Loucy (cell line): ENCODE data around the gene CCL17.

Experiments
- H2AFZ ChIP-seq: fragments of 200-600 bp; sonication (generic); 2 replicates; pipeline ENCODE4 v1.6.0; 2016; ENCODE audit warnings: antibody characterized with exemption, mild to moderate bottlenecking, low read length, moderate library complexity
- H3F3A ChIP-seq: fragments of 200-600 bp; 2 replicates; pipeline ENCODE4 v1.6.0; 2016; ENCODE audit warnings: antibody characterized with exemption, low read depth, mild to moderate bottlenecking
- H3K27me3 ChIP-seq: fragments of 200-600 bp; sonication (generic); 2 replicates; pipeline ENCODE4 v1.6.1; 2014; ENCODE audit warnings: low read length, mild to moderate bottlenecking; ENCODE audit not compliant: insufficient read depth, poor library complexity, severe bottlenecking
- H3K36me3 ChIP-seq: fragments of 200-600 bp; sonication (generic); 2 replicates; pipeline ENCODE4 v1.6.1; 2016; ENCODE audit warnings: low read length; ENCODE audit not compliant: insufficient read depth
- H3K4me1 ChIP-seq: fragments of 200-600 bp; sonication (generic); 2 replicates; pipeline ENCODE4 v1.5.1; 2014; ENCODE audit warnings: low read length, mild to moderate bottlenecking; ENCODE audit not compliant: insufficient read depth, poor library complexity, severe bottlenecking
- H3K4me2 ChIP-seq: fragments of 200-600 bp; sonication (generic); 2 replicates; pipeline ENCODE4 v1.6.0; 2014; ENCODE audit warnings: antibody characterized with exemption, low read length, low read depth, mild to moderate bottlenecking; ENCODE audit not compliant: poor library complexity, severe bottlenecking
- H3K4me3 ChIP-seq: fragments of 200-600 bp; sonication (generic); 2 replicates; pipeline ENCODE4 v1.5.1; 2014; ENCODE audit warnings: low read length, mild to moderate bottlenecking, mixed read lengths; ENCODE audit not compliant: poor library complexity, severe bottlenecking
- H3K79me2 ChIP-seq: fragments of 200-600 bp; sonication (generic); 2 replicates; pipeline ENCODE4 v1.6.1; 2014; ENCODE audit warnings: low read length; ENCODE audit not compliant: insufficient read depth
- H3K9ac ChIP-seq: fragments of 200-600 bp; sonication (generic); 2 replicates; pipeline ENCODE4 v1.6.0; 2014; ENCODE audit warnings: mild to moderate bottlenecking, low read depth, low read length, moderate library complexity; ENCODE audit not compliant: poor library complexity, severe bottlenecking
- H3K9me2 ChIP-seq: fragments of 200-600 bp; sonication (generic); replicated peaks from 2 replicates; pipeline ENCODE4 v1.6.1; 2016; ENCODE audit warnings: low read depth, low read length, mixed read lengths
- H3K9me3 ChIP-seq: fragments of 200-600 bp; sonication (generic); 2 replicates; pipeline ENCODE4 v1.6.1; 2014; ENCODE audit warnings: mild to moderate bottlenecking, antibody characterized with exemption, low read length, low read depth; ENCODE audit not compliant: insufficient read depth
- H4K20me1 ChIP-seq: fragments of 200-600 bp; sonication (generic); 2 replicates; pipeline ENCODE4 v1.6.0; 2014; ENCODE audit warnings: antibody characterized with exemption, low read length, mild to moderate bottlenecking; ENCODE audit not compliant: insufficient read depth, poor library complexity, severe bottlenecking
- CTCF ChIP-seq: fragments of 200-600 bp; sonication (generic); conservative IDR thresholded peaks from 2 replicates; pipeline ENCODE4 v1.5.1; 2014; ENCODE audit warnings: mild to moderate bottlenecking, antibody characterized with exemption, low read length
- EZH2phosphoT487 ChIP-seq: fragments of 200-600 bp; IDR thresholded peaks from 2 replicates; pipeline ENCODE4 v1.6.1; 2018; ENCODE audit warnings: antibody characterized with exemption, mild to moderate bottlenecking, moderate library complexity, borderline replicate concordance

The CCL17 gene

GRCh38 chr16:57389087-57389468, 15.5 kb upstream of the CCL17 start:
- Histone ChIP-seq H2AFZ (no peak overlapping the region), H3K9me2 (no peaks in the 10 kb centered on the region), H3K79me2 (no peaks in the 10 kb centered on the region), H3K36me3 (no peaks in the 10 kb centered on the region), H3K4me2 (no peak overlapping the region), H3K9ac (no peak overlapping the region), H3F3A (no peaks in the 10 kb centered on the region), H3K9me3 (no peaks in the 10 kb centered on the region), H3K4me1 (peaks cover 7% of the 10 kb centered on the region), H3K27me3 (no peaks in the 10 kb centered on the region), H4K20me1 (no peaks in the 10 kb centered on the region), H3K4me3 (no peak overlapping the region)
- TF ChIP-seq EZH2phosphoT487 (no peak), CTCF (no peak)

- H2AFZ ChIP-seq, result 0 out of 2 replicates have a peak overlapping the region, but pooled peaks have one; percentile 3
- no peaks in the 10 kb centered on the region for H3K4me1 ChIP-seq
- H4K20me1 ChIP-seq, result no peaks in the 10 kb centered on the region
- TF ChIP-seq EZH2phosphoT487 (no peak), CTCF (no peak)
- H3F3A ChIP-seq, result no peaks in the 10 kb centered on the region
- H3K4me3 ChIP-seq, result no peak overlapping the region
- no peaks in the 10 kb centered on the region for H3K36me3 ChIP-seq
- no peak overlapping the region for H3K4me2 ChIP-seq
- no peaks in the 10 kb centered on the region for H3K9me3 ChIP-seq
- H3K79me2 ChIP-seq, result no peaks in the 10 kb centered on the region
- no peaks in the 10 kb centered on the region for H3K9me2 ChIP-seq
- no peak overlapping the region for H3K9ac ChIP-seq
- H3K27me3 ChIP-seq, result no peaks in the 10 kb centered on the region
Observed at GRCh38 chr16:57390636-57391295, 13.8 kb upstream of the CCL17 start.

GRCh38 chr16:57391300-57391699, 13.3 kb upstream of the CCL17 start:
- no peaks in the 10 kb centered on the region for H3K27me3 ChIP-seq
- no peaks in the 10 kb centered on the region for H3K36me3 ChIP-seq
- H3K4me2 ChIP-seq, result no peak overlapping the region
- H3K79me2 ChIP-seq, result no peaks in the 10 kb centered on the region
- H3K4me3 ChIP-seq, result no peak overlapping the region
- H3F3A ChIP-seq, result no peaks in the 10 kb centered on the region
- no peak overlapping the region for H3K9ac ChIP-seq
- no peaks in the 10 kb centered on the region for H3K9me2 ChIP-seq
- no peaks in the 10 kb centered on the region for H4K20me1 ChIP-seq
- no peak for TF ChIP-seq CTCF
- no peak for TF ChIP-seq EZH2phosphoT487
- 0 out of 2 replicates have a peak overlapping the region, but pooled peaks have one; percentile 3 for H2AFZ ChIP-seq
- no peaks in the 10 kb centered on the region for H3K4me1 ChIP-seq
- H3K9me3 ChIP-seq, result no peaks in the 10 kb centered on the region
